SU-DHL-6 (cell line): ENCODE measurements around the gene NYNRIN.

Experiments used
- H2AFZ ChIP-seq: fragments of 200-600 bp; sonication (generic); 2 replicates; pipeline ENCODE4 v1.6.1; 2014; ENCODE audit warnings: low read depth, mild to moderate bottlenecking, moderate library complexity, mixed read lengths, antibody characterized with exemption, low read length; ENCODE audit not compliant: severe bottlenecking
- H3F3A ChIP-seq: fragments of 200-600 bp; shearing (Covaris generic); 2 replicates; pipeline ENCODE4 v1.6.0; 2016; ENCODE audit warnings: antibody characterized with exemption, mild to moderate bottlenecking; ENCODE audit not compliant: insufficient read depth
- H3K27ac ChIP-seq: fragments of 200-600 bp; sonication (generic); 2 replicates; pipeline ENCODE4 v1.5.1; 2016; ENCODE audit warnings: low read depth, mild to moderate bottlenecking, low read length, moderate library complexity, mixed read lengths
- H3K27me3 ChIP-seq: fragments of 200-600 bp; sonication (generic), shearing (Covaris generic); 2 replicates; pipeline ENCODE4 v1.6.0; 2014; ENCODE audit warnings: mild to moderate bottlenecking, low read length
- H3K36me3 ChIP-seq: fragments of 200-600 bp; sonication (generic); 2 replicates; pipeline ENCODE4 v1.6.1; 2014; ENCODE audit warnings: mild to moderate bottlenecking, low read length, mixed read lengths
- H3K4me2 ChIP-seq: fragments of 300-600, 200-600 bp; shearing (Covaris generic), sonication (generic); 2 replicates; pipeline ENCODE4 v1.6.0; 2014; ENCODE audit warnings: low read length, low read depth, mild to moderate bottlenecking; ENCODE audit not compliant: poor library complexity, severe bottlenecking
- H3K4me3 ChIP-seq: fragments of 200-600 bp; sonication (generic); 2 replicates; pipeline ENCODE4 v1.5.1; 2014; ENCODE audit warnings: antibody characterized with exemption, low read length, mild to moderate bottlenecking, mixed read lengths; ENCODE audit not compliant: insufficient read depth, poor library complexity, severe bottlenecking
- H3K79me2 ChIP-seq: fragments of 200-600 bp; sonication (generic); 2 replicates; pipeline ENCODE4 v1.6.1; 2014; ENCODE audit warnings: mild to moderate bottlenecking, low read length, moderate library complexity; ENCODE audit not compliant: insufficient read depth
- H3K9ac ChIP-seq: fragments of 200-600 bp; sonication (generic); 2 replicates; pipeline ENCODE4 v1.7.0; 2014; ENCODE audit warnings: mild to moderate bottlenecking, low read length
- H3K9me2 ChIP-seq: fragments of 200-600 bp; sonication (generic); replicated peaks from 2 replicates; pipeline ENCODE4 v1.6.1; 2014; ENCODE audit warnings: low read length; ENCODE audit not compliant: insufficient read depth
- H3K9me3 ChIP-seq: fragments of 200-600 bp; sonication (generic); 2 replicates; pipeline ENCODE4 v1.6.1; 2014; ENCODE audit warnings: low read length, mixed read lengths; ENCODE audit not compliant: insufficient read depth
- H4K20me1 ChIP-seq: fragments of 200-600 bp; sonication (generic); 2 replicates; pipeline ENCODE4 v1.6.1; 2014; ENCODE audit warnings: low read depth, mild to moderate bottlenecking, antibody characterized with exemption, low read length, moderate library complexity, mixed read lengths
- CTCF ChIP-seq: fragments of 200-600 bp; sonication (generic); IDR thresholded peaks from one replicate; pipeline ENCODE4 v1.5.1; 2017; ENCODE audit warnings: antibody characterized with exemption, mild to moderate bottlenecking, low read length, moderate library complexity; ENCODE audit not compliant: insufficient read depth, poor library complexity, severe bottlenecking
- EZH2phosphoT487 ChIP-seq: fragments of 200-600 bp; sonication (generic), shearing (Covaris generic); conservative IDR thresholded peaks from 2 replicates; pipeline ENCODE4 v1.6.1; 2018; ENCODE audit warnings: mild to moderate bottlenecking, antibody characterized with exemption, low read length, moderate library complexity, mixed read lengths

Gene NYNRIN

GRCh38 chr14:24363401-24363800 is 35.4 kb upstream of the NYNRIN start:
- Histone ChIP-seq H3K79me2 (no peaks in the 10 kb centered on the region), H3K9me2 (no peaks in the 10 kb centered on the region), H3F3A (peaks cover 4% of the 10 kb centered on the region), H3K4me2 (no peak overlapping the region), H3K36me3 (no peaks in the 10 kb centered on the region), H3K9ac (no peak overlapping the region), H4K20me1 (no peaks in the 10 kb centered on the region), H3K4me3 (no peak overlapping the region), H3K27me3 (no peaks in the 10 kb centered on the region), H2AFZ (no peak overlapping the region), H3K9me3 (no peaks in the 10 kb centered on the region), H3K27ac (no peak overlapping the region)
- TF ChIP-seq EZH2phosphoT487 (no peak), CTCF (no peak)

- H2AFZ ChIP-seq: no peak overlapping the region
- no peaks in the 10 kb centered on the region for H3K36me3 ChIP-seq
- no peaks in the 10 kb centered on the region for H3K79me2 ChIP-seq
- H3K9me2 ChIP-seq: no peaks in the 10 kb centered on the region
- no peak overlapping the region for H3K4me2 ChIP-seq
- H3K27ac ChIP-seq: no peak overlapping the region
- no peaks in the 10 kb centered on the region for H3K9me3 ChIP-seq
- H3K4me3 ChIP-seq: no peak overlapping the region
- no peaks in the 10 kb centered on the region for H3K27me3 ChIP-seq
- no peak for TF ChIP-seq EZH2phosphoT487
- TF ChIP-seq CTCF: no peak
- H3F3A ChIP-seq: peaks cover 4% of the 10 kb centered on the region
- no peaks in the 10 kb centered on the region for H4K20me1 ChIP-seq
- H3K9ac ChIP-seq: no peak overlapping the region
These were observed 34.0 kb upstream of the NYNRIN start for GRCh38 chr14:24364841-24365240.

GRCh38 chr14:24365600-24366412 is 33.0 kb upstream of the NYNRIN start:
- TF ChIP-seq EZH2phosphoT487 (no peak), CTCF (peak; percentile 93)
- H3K79me2 ChIP-seq: no peaks in the 10 kb centered on the region
- H3K27me3 ChIP-seq: no peaks in the 10 kb centered on the region
- peak overlapping the region; percentile 52 for H3K9ac ChIP-seq
- peak overlapping the region; percentile 79 for H3K4me2 ChIP-seq
- H2AFZ ChIP-seq: peak overlapping the region; percentile 82
- H3K36me3 ChIP-seq: no peaks in the 10 kb centered on the region
- peaks cover 4% of the 10 kb centered on the region for H3F3A ChIP-seq
- no peaks in the 10 kb centered on the region for H3K9me3 ChIP-seq
- H3K9me2 ChIP-seq: no peaks in the 10 kb centered on the region
- peak overlapping the region; percentile 78 for H3K27ac ChIP-seq
- H3K4me3 ChIP-seq: peak overlapping the region; percentile 47
- no peaks in the 10 kb centered on the region for H4K20me1 ChIP-seq
